ENCODE measurements around the gene MAG.

DNA sequence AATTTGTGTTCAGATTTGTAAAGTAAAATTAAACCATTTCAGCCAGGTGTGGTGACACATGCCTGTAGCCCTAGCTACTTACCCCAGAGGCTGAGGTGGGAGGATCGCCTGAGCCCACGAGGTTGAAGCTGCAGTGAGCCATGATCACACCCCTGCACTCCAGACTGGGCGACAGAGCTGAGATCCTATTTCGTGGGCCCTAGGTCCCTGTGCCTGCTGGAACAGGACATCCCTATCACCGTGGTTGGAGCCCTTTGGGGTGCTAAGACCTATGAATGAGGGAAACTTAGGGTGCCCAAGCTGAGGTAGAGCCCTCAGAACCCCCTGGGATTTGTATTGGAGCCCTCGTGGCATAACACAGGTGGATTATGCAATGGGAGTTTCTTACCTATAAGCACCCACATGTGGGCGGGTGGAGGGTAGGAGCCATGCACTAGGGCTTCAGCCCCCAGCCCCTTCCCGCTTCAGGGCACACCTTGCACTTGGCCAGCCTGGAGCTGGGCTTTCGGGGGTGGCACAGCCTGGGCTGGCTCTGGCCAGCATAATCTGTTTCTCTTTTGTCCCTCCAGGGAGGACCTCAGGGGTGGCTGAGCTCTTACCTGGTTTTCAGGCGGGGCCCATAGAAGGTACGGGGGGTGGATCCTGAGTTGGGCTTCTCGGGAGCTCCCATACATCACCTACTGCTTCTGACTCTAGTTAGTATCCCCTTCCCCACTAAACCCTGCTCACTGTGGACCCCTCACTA is 30.4 kb upstream of the MAG start:
- TF ChIP-seq, protein P1, sequence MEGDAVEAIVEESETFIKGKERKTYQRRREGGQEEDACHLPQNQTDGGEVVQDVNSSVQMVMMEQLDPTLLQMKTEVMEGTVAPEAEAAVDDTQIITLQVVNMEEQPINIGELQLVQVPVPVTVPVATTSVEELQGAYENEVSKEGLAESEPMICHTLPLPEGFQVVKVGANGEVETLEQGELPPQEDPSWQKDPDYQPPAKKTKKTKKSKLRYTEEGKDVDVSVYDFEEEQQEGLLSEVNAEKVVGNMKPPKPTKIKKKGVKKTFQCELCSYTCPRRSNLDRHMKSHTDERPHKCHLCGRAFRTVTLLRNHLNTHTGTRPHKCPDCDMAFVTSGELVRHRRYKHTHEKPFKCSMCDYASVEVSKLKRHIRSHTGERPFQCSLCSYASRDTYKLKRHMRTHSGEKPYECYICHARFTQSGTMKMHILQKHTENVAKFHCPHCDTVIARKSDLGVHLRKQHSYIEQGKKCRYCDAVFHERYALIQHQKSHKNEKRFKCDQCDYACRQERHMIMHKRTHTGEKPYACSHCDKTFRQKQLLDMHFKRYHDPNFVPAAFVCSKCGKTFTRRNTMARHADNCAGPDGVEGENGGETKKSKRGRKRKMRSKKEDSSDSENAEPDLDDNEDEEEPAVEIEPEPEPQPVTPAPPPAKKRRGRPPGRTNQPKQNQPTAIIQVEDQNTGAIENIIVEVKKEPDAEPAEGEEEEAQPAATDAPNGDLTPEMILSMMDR (tag by site-specific recombination; IDR thresholded peaks at IDR 0.05) = no peak
- no peak for TF ChIP-seq MEIS1 (CRISPR knock-in tag; IDR thresholded peaks at IDR 0.05; ENCODE audit: borderline replicate concordance)
- TF ChIP-seq, protein P2, sequence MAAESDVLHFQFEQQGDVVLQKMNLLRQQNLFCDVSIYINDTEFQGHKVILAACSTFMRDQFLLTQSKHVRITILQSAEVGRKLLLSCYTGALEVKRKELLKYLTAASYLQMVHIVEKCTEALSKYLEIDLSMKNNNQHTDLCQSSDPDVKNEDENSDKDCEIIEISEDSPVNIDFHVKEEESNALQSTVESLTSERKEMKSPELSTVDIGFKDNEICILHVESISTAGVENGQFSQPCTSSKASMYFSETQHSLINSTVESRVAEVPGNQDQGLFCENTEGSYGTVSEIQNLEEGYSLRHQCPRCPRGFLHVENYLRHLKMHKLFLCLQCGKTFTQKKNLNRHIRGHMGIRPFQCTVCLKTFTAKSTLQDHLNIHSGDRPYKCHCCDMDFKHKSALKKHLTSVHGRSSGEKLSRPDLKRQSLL (tag by site-specific recombination; IDR thresholded peaks at IDR 0.05) = no peak
- TF ChIP-seq ZSCAN30 (tag by site-specific recombination; IDR thresholded peaks at IDR 0.05) = no peak
- TF ChIP-seq ZNF792 (tag by site-specific recombination; IDR thresholded peaks at IDR 0.05) = no peak
- TF ChIP-seq ZBTB48 (tag by site-specific recombination; IDR thresholded peaks at IDR 0.05) = no peak
- TF ChIP-seq ZNF544 (tag by site-specific recombination; IDR thresholded peaks at IDR 0.05) = no peak
- no peak for TF ChIP-seq SETDB1 (IDR thresholded peaks at IDR 0.05; ENCODE audit: insufficient read length, low read length)
- TF ChIP-seq, protein P3, sequence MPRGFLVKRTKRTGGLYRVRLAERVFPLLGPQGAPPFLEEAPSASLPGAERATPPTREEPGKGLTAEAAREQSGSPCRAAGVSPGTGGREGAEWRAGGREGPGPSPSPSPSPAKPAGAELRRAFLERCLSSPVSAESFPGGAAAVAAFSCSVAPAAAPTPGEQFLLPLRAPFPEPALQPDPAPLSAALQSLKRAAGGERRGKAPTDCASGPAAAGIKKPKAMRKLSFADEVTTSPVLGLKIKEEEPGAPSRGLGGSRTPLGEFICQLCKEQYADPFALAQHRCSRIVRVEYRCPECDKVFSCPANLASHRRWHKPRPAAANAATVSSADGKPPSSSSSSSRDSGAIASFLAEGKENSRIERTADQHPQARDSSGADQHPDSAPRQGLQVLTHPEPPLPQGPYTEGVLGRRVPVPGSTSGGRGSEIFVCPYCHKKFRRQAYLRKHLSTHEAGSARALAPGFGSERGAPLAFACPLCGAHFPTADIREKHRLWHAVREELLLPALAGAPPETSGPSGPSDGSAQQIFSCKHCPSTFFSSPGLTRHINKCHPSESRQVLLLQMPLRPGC (tag by site-specific recombination; IDR thresholded peaks at IDR 0.05) = no peak
- no peak for TF ChIP-seq ZNF76 (tag by site-specific recombination; IDR thresholded peaks at IDR 0.05; ENCODE audit: borderline replicate concordance, low read depth)
- no peak for TF ChIP-seq KLF7 (tag by site-specific recombination; IDR thresholded peaks at IDR 0.05; ENCODE audit: borderline replicate concordance)
- TF ChIP-seq ZXDB (tag by site-specific recombination; IDR thresholded peaks at IDR 0.05) = no peak
